Neural cell (in vitro differentiated cells): Measurements from ENCODE around the gene FARP1. TPM values are rescaled to one million over a fixed set of nuclear protein-coding genes. Genes with fewer than 3 reads are reported as not detected.

Experiments
- H2AFZ ChIP-seq: fragments of 200-600, 300-800 bp; sonication (generic), shearing (Covaris generic); 2 replicates; pipeline ENCODE4 v1.6.0; 2014; ENCODE audit warnings: low read depth, mild to moderate bottlenecking, antibody characterized with exemption, low read length, moderate library complexity
- H3F3A ChIP-seq: fragments of 200-600 bp; shearing (Covaris generic); 2 replicates; pipeline ENCODE4 v1.6.1; 2016; ENCODE audit warnings: mild to moderate bottlenecking, moderate library complexity, mixed read lengths, antibody characterized with exemption, low read length; ENCODE audit not compliant: insufficient read depth, poor library complexity, severe bottlenecking
- H3K27ac ChIP-seq: fragments of 200-600, 300-800 bp; sonication (generic), shearing (Covaris generic); 2 replicates; pipeline ENCODE4 v1.5.1; 2014; ENCODE audit warnings: mild to moderate bottlenecking, low read length, moderate library complexity
- H3K27me3 ChIP-seq: fragments of 300-800, 200-600 bp; sonication (generic), shearing (Covaris generic); 2 replicates; pipeline ENCODE4 v1.6.0; 2014; ENCODE audit warnings: mild to moderate bottlenecking, low read depth, low read length, moderate library complexity; ENCODE audit not compliant: insufficient read depth
- H3K36me3 ChIP-seq: fragments of 300-800, 200-600 bp; sonication (generic), shearing (Covaris generic); 2 replicates; pipeline ENCODE4 v1.5.1; 2014; ENCODE audit warnings: mild to moderate bottlenecking, antibody characterized with exemption, low read length, moderate library complexity; ENCODE audit not compliant: insufficient read depth
- H3K4me2 ChIP-seq: fragments of 300-800, 200-600 bp; sonication (generic), shearing (Covaris generic); 2 replicates; pipeline ENCODE4 v1.6.0; 2014; ENCODE audit warnings: mild to moderate bottlenecking, low read length
- H3K4me3 ChIP-seq: fragments of 300-800, 200-600 bp; sonication (generic), shearing (Covaris generic); 2 replicates; pipeline ENCODE4 v1.5.1; 2014; ENCODE audit warnings: mild to moderate bottlenecking, low read length, moderate library complexity
- H3K79me2 ChIP-seq: fragments of 200-600 bp; shearing (Covaris generic); replicated peaks from 2 replicates; pipeline ENCODE4 v1.6.0; 2014; ENCODE audit warnings: mild to moderate bottlenecking, low read length, moderate library complexity; ENCODE audit not compliant: insufficient read depth
- H3K9ac ChIP-seq: fragments of 300-800, 200-600 bp; sonication (generic), shearing (Covaris generic); 2 replicates; pipeline ENCODE4 v1.6.1; 2016; ENCODE audit warnings: mild to moderate bottlenecking, low read length, mixed read lengths
- H3K9me2 ChIP-seq: fragments of 200-600 bp; shearing (Covaris generic); 2 replicates; pipeline ENCODE4 v1.6.1; 2016; ENCODE audit warnings: mild to moderate bottlenecking, low read length, mixed read lengths; ENCODE audit not compliant: insufficient read depth
- H3K9me3 ChIP-seq: fragments of 200-600, 300-800 bp; sonication (generic), shearing (Covaris generic); 2 replicates; pipeline ENCODE4 v1.6.1; 2016; ENCODE audit warnings: mild to moderate bottlenecking, mixed run types, low read length, moderate library complexity, mixed read lengths
- H4K20me1 ChIP-seq: fragments of 200-600 bp; shearing (Covaris generic); 2 replicates; pipeline ENCODE4 v1.6.1; 2016; ENCODE audit warnings: mild to moderate bottlenecking, mixed run types; ENCODE audit not compliant: insufficient read depth
- EP300 ChIP-seq: fragments of 450-650 bp; conservative IDR thresholded peaks from 2 replicates; pipeline ENCODE4 v1.6.1; 2014; ENCODE audit warnings: antibody characterized with exemption, mild to moderate bottlenecking, moderate library complexity; ENCODE audit not compliant: poor library complexity, severe bottlenecking
- EZH2 ChIP-seq: fragments of 200-600, 300-800 bp; shearing (Covaris generic), sonication (generic); IDR thresholded peaks from 2 replicates; pipeline ENCODE4 v1.6.1; 2014; ENCODE audit warnings: antibody characterized with exemption, low read length, borderline replicate concordance, mild to moderate bottlenecking; ENCODE audit not compliant: insufficient read depth, poor library complexity, severe bottlenecking
- MXI1 ChIP-seq: fragments of 450-650 bp; conservative IDR thresholded peaks from 2 replicates; pipeline ENCODE4 v1.6.1; 2014; ENCODE audit warnings: antibody characterized with exemption, mild to moderate bottlenecking; ENCODE audit not compliant: poor library complexity, severe bottlenecking
- POLR2AphosphoS5 ChIP-seq: IDR thresholded peaks from 2 replicates; pipeline ENCODE4 v1.6.1; 2012
- RAD21 ChIP-seq: fragments of 450-650 bp; conservative IDR thresholded peaks from 2 replicates; pipeline ENCODE4 v1.6.1; 2014; ENCODE audit warnings: antibody characterized with exemption, mild to moderate bottlenecking, moderate library complexity
- REST ChIP-seq: IDR thresholded peaks from 2 replicates; pipeline ENCODE4 v1.6.1; 2012; ENCODE audit warnings: borderline replicate concordance
- SMC3 ChIP-seq: fragments of 450-650 bp; conservative IDR thresholded peaks from 2 replicates; pipeline ENCODE4 v1.6.1; 2014; ENCODE audit warnings: antibody characterized with exemption, mild to moderate bottlenecking, moderate library complexity; ENCODE audit not compliant: poor library complexity
- TAF1 ChIP-seq: IDR thresholded peaks from 2 replicates; pipeline ENCODE4 v1.6.1; 2012; ENCODE audit warnings: low read depth
- polyA plus RNA-seq: library from polyadenylated mRNA; depleted of rRNA; stranded (reverse); fragments of >200 nt; gene quantifications from 2 replicates; pipeline ENCODE4 v1.2.3, GENCODE V29; 2014
- TF ChIP-seq, protein P1 (sequence below): fragments of 450-650 bp; IDR thresholded peaks from 2 replicates; pipeline ENCODE4 v1.5.1; 2014; ENCODE audit warnings: antibody characterized with exemption, mild to moderate bottlenecking, moderate library complexity; ENCODE audit not compliant: poor library complexity, severe bottlenecking

FARP1 gene
- polyA plus RNA-seq, 1 donor from 2014 or later, result 19.7 TPM

DNA sequence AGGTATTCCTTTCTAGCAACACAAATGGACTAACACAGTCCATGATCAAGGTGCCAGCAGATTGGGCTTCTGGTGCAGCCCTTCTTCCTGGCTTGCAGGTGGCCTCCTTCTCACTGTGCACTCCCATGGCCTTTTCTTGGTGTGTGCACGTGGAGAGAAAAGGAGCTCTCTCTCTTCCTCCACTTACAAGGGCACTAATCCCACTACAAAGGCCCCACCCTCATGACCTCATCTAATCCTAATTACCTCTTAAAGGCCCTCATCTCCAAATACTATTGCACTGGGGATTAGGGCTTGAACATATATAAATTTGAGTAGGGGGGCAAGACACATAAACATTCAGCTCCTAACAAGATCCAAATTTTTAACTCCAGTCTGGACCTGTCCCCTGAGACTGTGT is 19.7 kb upstream of the FARP1 start:
- H3K9ac ChIP-seq, result no peak overlapping the region
- H4K20me1 ChIP-seq, result no peaks in the 10 kb centered on the region
- H3K27ac ChIP-seq, result no peak overlapping the region
- H3K27me3 ChIP-seq, result no peaks in the 10 kb centered on the region
- TF ChIP-seq SMC3, result no peak
- TF ChIP-seq POLR2AphosphoS5, result no peak
- TF ChIP-seq, protein P1, sequence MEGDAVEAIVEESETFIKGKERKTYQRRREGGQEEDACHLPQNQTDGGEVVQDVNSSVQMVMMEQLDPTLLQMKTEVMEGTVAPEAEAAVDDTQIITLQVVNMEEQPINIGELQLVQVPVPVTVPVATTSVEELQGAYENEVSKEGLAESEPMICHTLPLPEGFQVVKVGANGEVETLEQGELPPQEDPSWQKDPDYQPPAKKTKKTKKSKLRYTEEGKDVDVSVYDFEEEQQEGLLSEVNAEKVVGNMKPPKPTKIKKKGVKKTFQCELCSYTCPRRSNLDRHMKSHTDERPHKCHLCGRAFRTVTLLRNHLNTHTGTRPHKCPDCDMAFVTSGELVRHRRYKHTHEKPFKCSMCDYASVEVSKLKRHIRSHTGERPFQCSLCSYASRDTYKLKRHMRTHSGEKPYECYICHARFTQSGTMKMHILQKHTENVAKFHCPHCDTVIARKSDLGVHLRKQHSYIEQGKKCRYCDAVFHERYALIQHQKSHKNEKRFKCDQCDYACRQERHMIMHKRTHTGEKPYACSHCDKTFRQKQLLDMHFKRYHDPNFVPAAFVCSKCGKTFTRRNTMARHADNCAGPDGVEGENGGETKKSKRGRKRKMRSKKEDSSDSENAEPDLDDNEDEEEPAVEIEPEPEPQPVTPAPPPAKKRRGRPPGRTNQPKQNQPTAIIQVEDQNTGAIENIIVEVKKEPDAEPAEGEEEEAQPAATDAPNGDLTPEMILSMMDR, result no peak
- no peak for TF ChIP-seq TAF1
- no peak for TF ChIP-seq MXI1
- no peak for TF ChIP-seq EP300
- no peaks in the 10 kb centered on the region for H3K79me2 ChIP-seq
- no peaks in the 10 kb centered on the region for H3F3A ChIP-seq
- no peak overlapping the region for H2AFZ ChIP-seq
- H3K36me3 ChIP-seq, result no peaks in the 10 kb centered on the region
- H3K4me2 ChIP-seq, result no peak overlapping the region
- H3K4me3 ChIP-seq, result no peak overlapping the region
- no peaks in the 10 kb centered on the region for H3K9me3 ChIP-seq
- no peaks in the 10 kb centered on the region for H3K9me2 ChIP-seq

DNA sequence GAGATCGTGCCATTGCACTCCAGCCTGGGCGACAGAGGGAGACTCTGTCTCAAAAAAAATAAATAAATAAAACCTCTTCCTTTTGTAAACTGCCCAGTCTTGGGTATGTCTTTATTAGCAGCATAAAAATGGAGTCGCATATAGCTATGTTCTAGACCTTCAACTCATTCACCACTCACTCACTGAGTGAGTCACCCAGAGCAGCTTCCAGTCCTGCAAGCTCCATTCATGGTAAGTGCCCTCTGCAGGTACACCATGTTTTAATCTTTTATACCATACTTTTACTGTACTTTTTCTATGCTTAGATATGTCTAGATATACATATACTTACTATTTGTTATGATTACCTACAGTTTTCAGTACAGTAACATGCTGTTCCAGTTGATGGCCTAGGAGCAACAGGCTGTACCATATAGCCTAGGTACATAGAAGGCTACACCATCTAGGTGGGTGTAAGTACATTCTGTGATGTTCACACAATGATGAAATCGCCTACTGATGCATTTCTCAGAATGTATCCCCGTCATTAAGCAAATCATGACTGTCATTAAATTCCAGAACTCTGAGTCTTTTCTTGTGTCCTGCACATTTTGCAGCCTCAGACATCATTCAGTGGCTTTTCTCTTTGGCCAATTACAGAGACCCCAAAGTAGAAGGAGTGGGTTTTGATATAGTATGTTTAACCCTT is 13.7 kb upstream of the FARP1 start:
- H3K9ac ChIP-seq, result no peak overlapping the region
- H3K4me2 ChIP-seq, result no peak overlapping the region
- no peaks in the 10 kb centered on the region for H3K79me2 ChIP-seq
- H3K4me3 ChIP-seq, result no peak overlapping the region
- no peaks in the 10 kb centered on the region for H3K27me3 ChIP-seq
- TF ChIP-seq EZH2 (no peak), EP300 (no peak), TAF1 (no peak), REST (no peak), POLR2AphosphoS5 (no peak), SMC3 (no peak), RAD21 (no peak), MXI1 (no peak)
- TF ChIP-seq, protein P1, result no peak
- no peaks in the 10 kb centered on the region for H3F3A ChIP-seq
- no peaks in the 10 kb centered on the region for H4K20me1 ChIP-seq
- no peaks in the 10 kb centered on the region for H3K9me3 ChIP-seq
- no peaks in the 10 kb centered on the region for H3K36me3 ChIP-seq
- no peak overlapping the region for H2AFZ ChIP-seq
- no peaks in the 10 kb centered on the region for H3K9me2 ChIP-seq
- no peak overlapping the region for H3K27ac ChIP-seq
